Gastrocnemius medialis (tissue), 4 donors: Measurements from ENCODE around the gene TRIM31. TPM values are rescaled to one million over a fixed set of nuclear protein-coding genes. Genes with fewer than 3 reads are reported as not detected.

Experiments
- ATAC-seq, 2 donors: fragments of 150-250 bp; one replicate each; pipeline ENCODE4 v1.9.1; 2016
- DNase-seq, 2 donors: peaks; one replicate each; pipeline ENCODE4 v3.0.0-alpha.2; 2019
- H3K27ac ChIP-seq, 4 donors: fragments of 200-600 bp; sonication (generic); 1 replicate in 1 of 4; 2 replicates in 3 of 4; pipeline ENCODE4 v1.5.1; 2016 to 2018; ENCODE audit warnings: mild to moderate bottlenecking in 2 of 4, moderate library complexity in 1 of 4
- H3K27me3 ChIP-seq, 3 donors: fragments of 200-600 bp; sonication (generic) in 2 of 3; 1 replicate in 1 of 3; 2 replicates in 2 of 3; pipeline versions ENCODE4 v1.5.1 to v1.6.0; 2016 to 2019; ENCODE audit warnings: mild to moderate bottlenecking in 1 of 3, moderate library complexity in 1 of 3
- H3K36me3 ChIP-seq, 2 donors: fragments of 200-600 bp; sonication (generic) in 1 of 2; one replicate each; pipeline ENCODE4 v1.5.1; 2017 to 2018
- H3K4me1 ChIP-seq, 2 donors: fragments of 200-600 bp; sonication (generic) in 1 of 2; one replicate each; pipeline ENCODE4 v1.5.1; 2016 to 2017; ENCODE audit warnings: mild to moderate bottlenecking in 2 of 2
- H3K4me3 ChIP-seq, 4 donors: fragments of 200-600 bp; sonication (generic) in 3 of 4; 1 replicate in 1 of 4; 2 replicates in 3 of 4; pipeline ENCODE4 v1.5.1; 2016 to 2019; ENCODE audit warnings: mild to moderate bottlenecking in 2 of 4
- H3K9me3 ChIP-seq, 3 donors: fragments of 200-600 bp; sonication (generic) in 2 of 3; 1 replicate in 1 of 3; 2 replicates in 2 of 3; pipeline ENCODE4 v1.5.1; 2016 to 2019
- POLR2A ChIP-seq, 2 donors: fragments of 450-650 bp; IDR thresholded peaks; one replicate each; pipeline ENCODE4 v1.6.1; 2017; ENCODE audit warnings: antibody characterized with exemption in 2 of 2, mild to moderate bottlenecking in 2 of 2, moderate library complexity in 2 of 2
- in situ Hi-C, 4 donors: fragments of 200-750 bp; cut with MboI; loops; one replicate each; pipeline versions ENCODE4 v1.15.0 to v1.8.0; 2017; ENCODE audit warnings: low sequenced_read_pairs in 4 of 4
- intact Hi-C: fragments of 100-400 bp; cut with DNase I; formaldehyde crosslinking; loops from one replicate; pipeline ENCODE4 v1.15.1; 2023; ENCODE audit warnings: low total_unique reads
- total RNA-seq, 4 donors: library from RNA; depleted of rRNA; stranded (reverse); fragments of >200 nt; gene quantifications; one replicate each; pipeline versions ENCODE4 v1.1.0 to v1.2.3, GENCODE V29; 2016
- TF ChIP-seq, protein P1 (sequence below), 5 experiments: fragments of 450-650 bp in 3 of 5; fragments of 200-600 bp in 2 of 5; sonication (generic) in 2 of 5; IDR thresholded peaks in 4 of 5; conservative IDR thresholded peaks in 1 of 5; 1 replicate in 4 of 5; 2 replicates in 1 of 5; pipeline ENCODE4 v1.5.1; 2016 to 2019; ENCODE audit warnings: antibody characterized with exemption in 5 of 5, mild to moderate bottlenecking in 3 of 5, moderate library complexity in 3 of 5

TRIM31 gene
- total RNA-seq, 4 donors from 2014 or later: 0.39 TPM; not detected in 3

DNA sequence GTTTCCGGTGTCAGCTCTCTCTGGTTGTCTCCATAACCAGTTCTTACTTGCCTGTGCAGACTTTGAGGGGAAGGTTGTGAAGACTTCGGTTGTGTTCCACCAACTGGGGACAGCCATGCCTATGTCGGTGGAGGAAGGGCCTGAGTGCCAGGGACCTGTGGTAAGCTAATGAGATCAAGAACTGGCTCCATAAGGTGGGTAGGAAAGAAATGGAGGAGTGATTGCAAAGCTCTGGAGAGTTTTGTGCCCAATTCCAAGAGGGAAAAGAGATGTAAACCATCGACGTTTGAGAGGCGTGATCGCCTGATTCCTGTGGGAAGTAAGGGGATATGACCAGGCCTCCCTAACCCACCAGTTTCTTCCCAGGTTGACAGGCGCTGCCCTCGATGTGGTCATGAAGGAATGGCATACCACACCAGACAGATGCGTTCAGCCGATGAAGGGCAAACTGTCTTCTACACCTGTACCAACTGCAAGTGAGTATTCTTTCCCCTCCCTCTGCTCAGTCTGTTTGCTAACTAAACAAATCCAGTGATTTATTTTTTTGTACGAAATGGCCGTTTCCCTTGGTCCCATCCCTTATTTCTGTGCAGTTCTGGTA lies 50.9 kb downstream of the TRIM31 start:
- peaks cover 30 to 31% of the 10 kb centered on the region in 2 donors for H3K4me1 ChIP-seq
- H3K4me3 ChIP-seq: peak overlapping the region; percentile 80 to 98 (median 88)
- peak overlapping the region; percentile 92 to 97 (median 95) for H3K27ac ChIP-seq
- intact Hi-C loops: loop anchor here (2.0 to 10.0 kb wide), 4 partner anchors 151 to 1913 kb away; partner anchors contain the start of genes ATP6V1G2, DDX39B, DXO and NFKBIL1
- H3K9me3 ChIP-seq: no peaks in the 10 kb centered on the region
- ATAC-seq (no peak), DNase-seq (peak in 1 of 2 donors; percentile 18)
- in situ Hi-C loops: loop anchor here in 2 of 4 donors (25.0 kb wide), 1 partner anchor 275 kb away; the partner anchor contains the start of genes RPP21 (in 2 of the 2) and TRIM39 (in 2 of the 2)
- peaks cover 0 to 26% of the 10 kb centered on the region in 2 donors for H3K36me3 ChIP-seq
- TF ChIP-seq POLR2A (IDR thresholded peaks at IDR 0.05): no peak
- TF ChIP-seq, protein P1, sequence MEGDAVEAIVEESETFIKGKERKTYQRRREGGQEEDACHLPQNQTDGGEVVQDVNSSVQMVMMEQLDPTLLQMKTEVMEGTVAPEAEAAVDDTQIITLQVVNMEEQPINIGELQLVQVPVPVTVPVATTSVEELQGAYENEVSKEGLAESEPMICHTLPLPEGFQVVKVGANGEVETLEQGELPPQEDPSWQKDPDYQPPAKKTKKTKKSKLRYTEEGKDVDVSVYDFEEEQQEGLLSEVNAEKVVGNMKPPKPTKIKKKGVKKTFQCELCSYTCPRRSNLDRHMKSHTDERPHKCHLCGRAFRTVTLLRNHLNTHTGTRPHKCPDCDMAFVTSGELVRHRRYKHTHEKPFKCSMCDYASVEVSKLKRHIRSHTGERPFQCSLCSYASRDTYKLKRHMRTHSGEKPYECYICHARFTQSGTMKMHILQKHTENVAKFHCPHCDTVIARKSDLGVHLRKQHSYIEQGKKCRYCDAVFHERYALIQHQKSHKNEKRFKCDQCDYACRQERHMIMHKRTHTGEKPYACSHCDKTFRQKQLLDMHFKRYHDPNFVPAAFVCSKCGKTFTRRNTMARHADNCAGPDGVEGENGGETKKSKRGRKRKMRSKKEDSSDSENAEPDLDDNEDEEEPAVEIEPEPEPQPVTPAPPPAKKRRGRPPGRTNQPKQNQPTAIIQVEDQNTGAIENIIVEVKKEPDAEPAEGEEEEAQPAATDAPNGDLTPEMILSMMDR (IDR thresholded peaks at IDR 0.05 in 4 of 5, conservative IDR thresholded peaks at IDR 0.05 in 1 of 5): no peak
- no peaks in the 10 kb centered on the region for H3K27me3 ChIP-seq

DNA sequence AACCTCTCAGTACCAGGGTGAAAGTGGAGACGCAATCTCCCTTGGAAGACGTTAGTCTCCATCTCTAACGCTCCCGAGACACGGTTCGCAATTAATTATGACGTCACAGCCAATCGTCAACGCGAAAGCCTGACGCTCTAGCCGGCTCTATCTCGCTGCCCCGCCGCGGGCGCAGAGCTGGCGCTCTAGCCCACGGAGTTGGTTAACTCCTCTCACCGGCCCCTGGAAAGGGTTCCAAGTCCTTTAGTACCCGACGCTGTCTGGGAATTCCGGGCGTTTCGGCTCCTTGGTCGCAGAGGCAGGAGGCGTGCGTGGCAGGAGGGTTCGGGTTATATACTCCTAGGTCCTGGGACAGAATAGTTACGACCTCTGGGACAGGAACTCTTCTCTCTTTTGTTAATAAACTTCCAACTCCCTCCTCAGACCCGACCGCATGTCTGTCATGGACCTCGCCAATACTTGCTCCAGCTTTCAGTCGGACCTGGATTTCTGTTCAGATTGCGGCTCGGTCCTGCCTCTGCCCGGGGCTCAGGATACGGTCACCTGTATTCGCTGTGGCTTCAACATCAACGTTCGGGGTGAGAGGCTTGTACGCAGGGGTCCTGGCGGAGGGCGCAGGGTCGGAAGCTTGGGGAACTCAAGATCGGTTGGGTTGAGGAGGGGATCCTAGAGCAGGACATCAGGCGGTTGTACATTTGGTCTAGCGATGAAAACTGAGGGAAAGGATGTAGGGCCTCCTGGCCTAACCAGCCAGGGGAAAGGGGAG lies 51.6 kb downstream of the TRIM31 start, which contains the start of gene POLR1H:
Gene POLR1H (plus strand): TSS at position 174 of the 766 bp plus-strand sequence. CDS start 260 bp downstream, at position 434.
- peaks cover 27 to 29% of the 10 kb centered on the region in 2 donors for H3K4me1 ChIP-seq
- H3K27me3 ChIP-seq: no peaks in the 10 kb centered on the region
- TF ChIP-seq POLR2A (IDR thresholded peaks at IDR 0.05): peak; percentile 87
- TF ChIP-seq, protein P1 (IDR thresholded peaks at IDR 0.05 in 4 of 5, conservative IDR thresholded peaks at IDR 0.05 in 1 of 5): no peak
- intact Hi-C loops: loop anchor here (2.0 to 10.0 kb wide), 3 partner anchors 152 to 1914 kb away; partner anchors contain the start of genes ATP6V1G2, DDX39B, DXO and NFKBIL1
- no peaks in the 10 kb centered on the region for H3K9me3 ChIP-seq
- H3K4me3 ChIP-seq: peak within 1 kb of the TSS; percentile 80 to 98 (median 88)
- peak; percentile 97 to 98 for ATAC-seq
- peak within 1 kb of the TSS; percentile 92 to 97 (median 95) for H3K27ac ChIP-seq
- H3K36me3 ChIP-seq: peaks cover 0 to 33% of the 10 kb centered on the region in 2 donors
- in situ Hi-C loops: loop anchor here in 2 of 4 donors (25.0 kb wide), 1 partner anchor 276 kb away; the partner anchor contains the start of genes RPP21 (in 2 of the 2) and TRIM39 (in 2 of the 2)
- peak; percentile 90 to 92 for DNase-seq

DNA sequence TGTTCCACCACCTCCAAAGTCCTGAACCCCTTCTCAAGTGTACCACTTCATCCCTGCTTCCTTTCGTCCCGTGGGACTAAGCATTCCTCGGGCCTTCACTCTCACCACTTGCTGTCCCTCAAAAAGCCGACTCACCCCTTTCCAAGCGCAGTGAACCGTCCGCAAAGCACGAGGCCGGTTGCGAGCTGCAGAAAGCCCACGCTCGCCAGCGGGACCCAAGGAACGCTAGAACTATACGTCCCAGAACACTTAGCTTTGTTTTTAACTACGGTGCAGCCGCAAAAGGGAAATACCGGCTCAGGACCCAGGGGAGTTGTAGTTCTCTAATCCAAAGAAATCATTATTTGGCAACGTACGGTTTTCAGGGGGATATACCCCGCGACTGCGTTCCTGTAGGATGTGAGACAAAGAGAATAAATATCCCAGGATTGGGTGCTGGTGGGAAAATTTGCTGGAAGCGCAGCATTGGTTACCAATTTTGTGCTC lies 52.2 kb downstream of the TRIM31 start:
- no peaks in the 10 kb centered on the region for H3K27me3 ChIP-seq
- TF ChIP-seq POLR2A (IDR thresholded peaks at IDR 0.05): no peak
- TF ChIP-seq, protein P1 (IDR thresholded peaks at IDR 0.05 in 4 of 5, conservative IDR thresholded peaks at IDR 0.05 in 1 of 5): no peak
- ATAC-seq (peak; percentile 31 to 40), DNase-seq (peak in 1 of 2 donors; percentile 26)
- peaks cover 22 to 23% of the 10 kb centered on the region in 2 donors for H3K4me1 ChIP-seq
- peaks cover 0 to 39% of the 10 kb centered on the region in 2 donors for H3K36me3 ChIP-seq
- no peaks in the 10 kb centered on the region for H3K9me3 ChIP-seq
- in situ Hi-C loops (loop anchor here in 2 of 4 donors (25.0 kb wide), 1 partner anchor 277 kb away; the partner anchor contains the start of genes RPP21 (in 2 of the 2) and TRIM39 (in 2 of the 2)), intact Hi-C loops (loop anchor here (2.0 to 10.0 kb wide), 3 partner anchors 152 to 1914 kb away; partner anchors contain the start of genes ATP6V1G2, DDX39B, DXO and NFKBIL1)
- H3K27ac ChIP-seq: peak overlapping the region; percentile 92 to 97 (median 95)
- H3K4me3 ChIP-seq: peak overlapping the region; percentile 80 to 98 (median 88)

DNA sequence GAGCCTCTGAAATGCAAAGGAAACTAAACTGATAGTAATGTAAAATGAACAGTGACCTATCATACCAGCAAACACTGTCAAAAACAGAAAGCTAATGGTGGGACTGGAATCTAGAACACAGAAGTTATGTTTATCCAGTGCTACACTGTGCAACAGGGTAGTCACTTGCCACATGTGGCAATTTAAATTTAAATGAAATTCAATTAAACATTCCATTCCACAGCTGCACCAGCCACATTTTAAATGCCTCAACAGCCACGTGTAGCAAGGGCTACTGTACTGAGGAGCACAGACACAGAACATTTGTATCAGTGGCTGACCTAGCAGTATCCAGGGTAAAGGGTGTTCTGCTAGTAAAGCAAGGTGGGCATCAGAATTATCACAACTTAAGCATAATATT lies 57.4 kb downstream of the TRIM31 start:
- Histone ChIP-seq H3K36me3 (peaks cover 0 to 32% of the 10 kb centered on the region in 2 donors), H3K4me3 (no peak overlapping the region), H3K27me3 (no peaks in the 10 kb centered on the region), H3K9me3 (no peaks in the 10 kb centered on the region), H3K27ac (no peak overlapping the region), H3K4me1 (peaks cover 8 to 9% of the 10 kb centered on the region in 2 donors)
- in situ Hi-C loops (loop anchor here in 2 of 4 donors (25.0 kb wide), 1 partner anchor 282 kb away; the partner anchor contains the start of genes RPP21 (in 2 of the 2) and TRIM39 (in 2 of the 2)), intact Hi-C loops (loop anchor here (5.0 kb wide), 1 partner anchor 48 kb away; no protein-coding TSS in a partner anchor)
- no peak for ATAC-seq
- DNase-seq: no peak
- no peak for TF ChIP-seq POLR2A (IDR thresholded peaks at IDR 0.05)
- TF ChIP-seq, protein P1 (IDR thresholded peaks at IDR 0.05 in 4 of 5, conservative IDR thresholded peaks at IDR 0.05 in 1 of 5): no peak
